ENCODE data around the gene HPSE2.

DNA sequence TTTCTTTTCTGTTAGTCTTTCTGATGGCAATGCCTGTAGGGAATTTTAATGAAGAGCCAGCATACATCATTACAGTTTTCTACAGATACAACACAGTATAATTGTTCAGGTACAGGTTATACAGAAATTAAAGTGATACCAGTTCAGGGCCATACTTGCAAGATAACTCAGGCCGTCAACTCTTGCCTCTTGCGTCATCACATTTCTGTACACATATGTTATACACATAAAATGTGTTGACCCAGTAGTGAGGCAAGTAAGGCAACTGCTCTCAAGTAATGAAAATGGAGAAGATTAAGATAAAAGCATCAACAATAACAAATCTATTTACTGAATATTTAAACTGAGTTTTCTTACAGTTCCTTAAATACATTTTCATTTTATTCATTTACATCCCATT lies 317.8 kb downstream of the HPSE2 start:
- TF ChIP-seq, protein P1, sequence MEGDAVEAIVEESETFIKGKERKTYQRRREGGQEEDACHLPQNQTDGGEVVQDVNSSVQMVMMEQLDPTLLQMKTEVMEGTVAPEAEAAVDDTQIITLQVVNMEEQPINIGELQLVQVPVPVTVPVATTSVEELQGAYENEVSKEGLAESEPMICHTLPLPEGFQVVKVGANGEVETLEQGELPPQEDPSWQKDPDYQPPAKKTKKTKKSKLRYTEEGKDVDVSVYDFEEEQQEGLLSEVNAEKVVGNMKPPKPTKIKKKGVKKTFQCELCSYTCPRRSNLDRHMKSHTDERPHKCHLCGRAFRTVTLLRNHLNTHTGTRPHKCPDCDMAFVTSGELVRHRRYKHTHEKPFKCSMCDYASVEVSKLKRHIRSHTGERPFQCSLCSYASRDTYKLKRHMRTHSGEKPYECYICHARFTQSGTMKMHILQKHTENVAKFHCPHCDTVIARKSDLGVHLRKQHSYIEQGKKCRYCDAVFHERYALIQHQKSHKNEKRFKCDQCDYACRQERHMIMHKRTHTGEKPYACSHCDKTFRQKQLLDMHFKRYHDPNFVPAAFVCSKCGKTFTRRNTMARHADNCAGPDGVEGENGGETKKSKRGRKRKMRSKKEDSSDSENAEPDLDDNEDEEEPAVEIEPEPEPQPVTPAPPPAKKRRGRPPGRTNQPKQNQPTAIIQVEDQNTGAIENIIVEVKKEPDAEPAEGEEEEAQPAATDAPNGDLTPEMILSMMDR (IDR thresholded peaks at IDR 0.05), result no peak
- TF ChIP-seq POLR2A (IDR thresholded peaks at IDR 0.05), result no peak
